Adipocyte (in vitro differentiated cells): ENCODE data around the gene PCDHGA12.
"Not testable (repeated sequence)": the region's sequence is repeated elsewhere in the genome, so short reads cannot be mapped to it uniquely, and the experiment has no call there.

ENCODE experiments used
- DNase-seq: peaks from one replicate; pipeline ENCODE4 v3.0.0-alpha.2; 2015; ENCODE audit warnings: low read depth
- H3K27me3 ChIP-seq: replicated peaks from 2 replicates; pipeline ENCODE4 v1.7.0; 2013; ENCODE audit warnings: mild to moderate bottlenecking, low read length, moderate library complexity; ENCODE audit not compliant: control insufficient read depth, insufficient read depth
- H3K36me3 ChIP-seq: 2 replicates; pipeline ENCODE4 v1.7.0; 2013; ENCODE audit warnings: low read length, mild to moderate bottlenecking, moderate library complexity; ENCODE audit not compliant: control insufficient read depth, insufficient read depth, severe bottlenecking
- H3K4me1 ChIP-seq: 2 replicates; pipeline ENCODE4 v1.7.0; 2013; ENCODE audit warnings: mild to moderate bottlenecking, low read length, moderate library complexity; ENCODE audit not compliant: control insufficient read depth, insufficient read depth
- H3K4me3 ChIP-seq: 2 replicates; pipeline ENCODE4 v1.7.0; 2013; ENCODE audit warnings: mild to moderate bottlenecking, low read length, moderate library complexity
- H3K9ac ChIP-seq: 2 replicates; pipeline ENCODE4 v1.7.0; 2013; ENCODE audit warnings: mild to moderate bottlenecking, low read length, moderate library complexity
- H3K9me3 ChIP-seq: 2 replicates; pipeline ENCODE4 v1.7.0; 2013; ENCODE audit warnings: mild to moderate bottlenecking, low read length, moderate library complexity; ENCODE audit not compliant: control insufficient read depth

Gene PCDHGA12

GRCh38 chr5:141430332-141431113 is at the start of gene PCDHGA12:
TSS of gene PCDHGA12 (plus strand) at chr5:141430507. CDS start at chr5:141430760, 253 bp downstream.
- H3K9ac ChIP-seq, result peak within 1 kb of the TSS; percentile 83
- peak within 1 kb of the TSS; percentile 85 for H3K4me3 ChIP-seq
- H3K4me1 ChIP-seq, result peaks cover 16% of the 10 kb centered on the region
- no peaks in the 10 kb centered on the region for H3K27me3 ChIP-seq
- peaks cover 26% of the 10 kb centered on the region for H3K9me3 ChIP-seq
- peak; percentile 36 for DNase-seq
- H3K36me3 ChIP-seq, result peaks cover 12% of the 10 kb centered on the region

GRCh38 chr5:141382469-141383294 is 47.6 kb upstream of the PCDHGA12 start, which contains the start of gene PCDHGA7:
TSS of gene PCDHGA7 (plus strand) at chr5:141382742. CDS start at chr5:141382900, 158 bp downstream.
- no peaks in the 10 kb centered on the region for H3K36me3 ChIP-seq
- peak within 1 kb of the TSS; percentile 87 for H3K4me3 ChIP-seq
- H3K9ac ChIP-seq, result peak within 1 kb of the TSS; percentile 84
- DNase-seq, result peak; percentile 61
- H3K4me1 ChIP-seq, result no peaks in the 10 kb centered on the region
- no peaks in the 10 kb centered on the region for H3K27me3 ChIP-seq
- peaks cover 28% of the 10 kb centered on the region for H3K9me3 ChIP-seq

GRCh38 chr5:141383345-141383744 is 47.0 kb upstream of the PCDHGA12 start:
- Histone ChIP-seq H3K9me3 (peaks cover 31% of the 10 kb centered on the region), H3K4me1 (no peaks in the 10 kb centered on the region), H3K36me3 (no peaks in the 10 kb centered on the region), H3K4me3 (peak overlapping the region; percentile 87), H3K27me3 (no peaks in the 10 kb centered on the region), H3K9ac (no peak overlapping the region)
- DNase-seq, result no peak

GRCh38 chr5:141384471-141385267 is 45.6 kb upstream of the PCDHGA12 start:
- H3K4me3 ChIP-seq, result no peak overlapping the region
- no peaks in the 10 kb centered on the region for H3K4me1 ChIP-seq
- peaks cover 39% of the 10 kb centered on the region for H3K9me3 ChIP-seq
- H3K36me3 ChIP-seq, result no peaks in the 10 kb centered on the region
- no peak for DNase-seq
- no peak overlapping the region for H3K9ac ChIP-seq
- no peaks in the 10 kb centered on the region for H3K27me3 ChIP-seq

- peak; percentile 22 for DNase-seq
- not testable (repeated sequence) for H3K27me3 ChIP-seq, H3K4me1 ChIP-seq, H3K36me3 ChIP-seq, H3K9ac ChIP-seq
- peaks cover 63% of the 10 kb centered on the region for H3K9me3 ChIP-seq
- peak within 1 kb of the TSS; percentile 69 for H3K4me3 ChIP-seq
These were observed 42.6 kb upstream of the PCDHGA12 start, which contains the start of gene PCDHGB4 for GRCh38 chr5:141387557-141388311. TSS of gene PCDHGB4 (plus strand) at chr5:141387698. CDS start at chr5:141387885, 187 bp downstream.

- Histone ChIP-seq H3K9ac (no peak overlapping the region), H3K27me3 (no peaks in the 10 kb centered on the region), H3K9me3 (peaks cover 63% of the 10 kb centered on the region), H3K4me3 (peak overlapping the region; percentile 55), H3K4me1 (no peaks in the 10 kb centered on the region), H3K36me3 (no peaks in the 10 kb centered on the region)
- no peak for DNase-seq
These were observed 41.6 kb upstream of the PCDHGA12 start for GRCh38 chr5:141388661-141389060.

- H3K36me3 ChIP-seq, result no peaks in the 10 kb centered on the region
- DNase-seq, result no peak
- no peak overlapping the region for H3K9ac ChIP-seq
- no peaks in the 10 kb centered on the region for H3K4me1 ChIP-seq
- H3K4me3 ChIP-seq, result peak overlapping the region; percentile 55
- H3K27me3 ChIP-seq, result no peaks in the 10 kb centered on the region
- peaks cover 65% of the 10 kb centered on the region for H3K9me3 ChIP-seq
These were observed 40.9 kb upstream of the PCDHGA12 start for GRCh38 chr5:141389153-141390042.

GRCh38 chr5:141392429-141393198 is 37.7 kb upstream of the PCDHGA12 start, which contains the start of gene PCDHGA8:
TSS of gene PCDHGA8 (plus strand) at chr5:141392633. CDS start at chr5:141392814, 181 bp downstream.
- no peaks in the 10 kb centered on the region for H3K36me3 ChIP-seq
- no peak for DNase-seq
- H3K4me3 ChIP-seq, result peak within 1 kb of the TSS; percentile 68
- H3K9ac ChIP-seq, result no peak within 1 kb of the TSS
- no peaks in the 10 kb centered on the region for H3K27me3 ChIP-seq
- H3K9me3 ChIP-seq, result peaks cover 64% of the 10 kb centered on the region
- no peaks in the 10 kb centered on the region for H3K4me1 ChIP-seq

- H3K36me3 ChIP-seq, result no peaks in the 10 kb centered on the region
- peak overlapping the region; percentile 7 for H3K4me3 ChIP-seq
- H3K9ac ChIP-seq, result no peak overlapping the region
- no peaks in the 10 kb centered on the region for H3K27me3 ChIP-seq
- no peak for DNase-seq
- peaks cover 62% of the 10 kb centered on the region for H3K9me3 ChIP-seq
- no peaks in the 10 kb centered on the region for H3K4me1 ChIP-seq
These were observed 37.0 kb upstream of the PCDHGA12 start for GRCh38 chr5:141393267-141393666.
